AG09309 (cell line): ENCODE measurements around the gene CYTIP.

ENCODE experiments used
- DNase-seq: peaks from one replicate; pipeline ENCODE4 v3.0.0-alpha.2; 2010; ENCODE audit warnings: low read depth
- H3K4me3 ChIP-seq: 2 replicates; pipeline ENCODE4 v1.5.1; 2011; ENCODE audit warnings: mild to moderate bottlenecking, low read depth, low read length, moderate library complexity; ENCODE audit not compliant: control insufficient read depth
- TF ChIP-seq, protein P1 (sequence below): IDR thresholded peaks from 2 replicates; pipeline ENCODE4 v1.5.1; 2011; ENCODE audit warnings: mild to moderate bottlenecking, low read depth, low read length, inconsistent platforms; ENCODE audit not compliant: insufficient read depth, control insufficient read depth; ENCODE audit errors: missing control alignments

CYTIP gene

DNA sequence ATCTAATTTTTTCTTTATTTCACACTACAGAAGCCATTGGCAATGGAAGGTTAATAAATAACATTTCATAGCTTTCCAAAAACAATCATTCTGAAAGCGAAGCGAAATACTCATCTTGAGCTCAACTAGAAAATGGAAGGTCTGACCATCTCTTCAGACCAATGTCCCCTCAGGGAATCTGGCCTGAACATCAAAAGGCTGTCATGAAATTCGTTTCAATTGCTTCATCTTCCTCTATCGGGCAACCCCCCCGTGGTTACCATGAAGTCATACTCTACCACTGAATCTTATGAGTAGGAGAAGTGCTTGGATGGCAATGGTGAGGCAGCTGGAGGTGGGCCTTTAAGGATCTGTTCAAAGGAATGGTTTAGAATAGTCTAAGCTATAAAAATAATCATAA lies 22.9 kb upstream of the CYTIP start:
- DNase-seq: no peak
- TF ChIP-seq, protein P1, sequence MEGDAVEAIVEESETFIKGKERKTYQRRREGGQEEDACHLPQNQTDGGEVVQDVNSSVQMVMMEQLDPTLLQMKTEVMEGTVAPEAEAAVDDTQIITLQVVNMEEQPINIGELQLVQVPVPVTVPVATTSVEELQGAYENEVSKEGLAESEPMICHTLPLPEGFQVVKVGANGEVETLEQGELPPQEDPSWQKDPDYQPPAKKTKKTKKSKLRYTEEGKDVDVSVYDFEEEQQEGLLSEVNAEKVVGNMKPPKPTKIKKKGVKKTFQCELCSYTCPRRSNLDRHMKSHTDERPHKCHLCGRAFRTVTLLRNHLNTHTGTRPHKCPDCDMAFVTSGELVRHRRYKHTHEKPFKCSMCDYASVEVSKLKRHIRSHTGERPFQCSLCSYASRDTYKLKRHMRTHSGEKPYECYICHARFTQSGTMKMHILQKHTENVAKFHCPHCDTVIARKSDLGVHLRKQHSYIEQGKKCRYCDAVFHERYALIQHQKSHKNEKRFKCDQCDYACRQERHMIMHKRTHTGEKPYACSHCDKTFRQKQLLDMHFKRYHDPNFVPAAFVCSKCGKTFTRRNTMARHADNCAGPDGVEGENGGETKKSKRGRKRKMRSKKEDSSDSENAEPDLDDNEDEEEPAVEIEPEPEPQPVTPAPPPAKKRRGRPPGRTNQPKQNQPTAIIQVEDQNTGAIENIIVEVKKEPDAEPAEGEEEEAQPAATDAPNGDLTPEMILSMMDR: no peak
- no peak overlapping the region for H3K4me3 ChIP-seq

DNA sequence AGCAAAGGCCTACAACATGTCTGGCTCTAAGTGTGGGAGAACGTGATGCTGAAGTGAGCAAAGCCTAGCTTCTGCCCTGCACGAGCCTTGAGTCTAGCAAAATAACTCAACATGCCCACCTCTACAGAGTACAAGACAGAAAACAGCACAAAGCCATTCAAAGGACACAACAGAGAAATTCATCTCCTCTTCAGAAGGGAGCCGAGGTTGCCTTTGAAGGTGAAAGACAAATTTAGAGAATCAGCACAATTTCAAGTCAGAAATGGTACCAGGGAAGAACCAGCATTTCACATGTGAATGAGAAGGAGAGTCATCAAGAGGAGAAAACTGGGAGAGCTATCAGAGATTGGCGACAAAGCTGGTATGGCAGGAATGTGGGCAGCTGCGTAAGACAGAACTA lies 21.7 kb upstream of the CYTIP start:
- no peak for DNase-seq
- TF ChIP-seq, protein P1: no peak
- H3K4me3 ChIP-seq: no peak overlapping the region

DNA sequence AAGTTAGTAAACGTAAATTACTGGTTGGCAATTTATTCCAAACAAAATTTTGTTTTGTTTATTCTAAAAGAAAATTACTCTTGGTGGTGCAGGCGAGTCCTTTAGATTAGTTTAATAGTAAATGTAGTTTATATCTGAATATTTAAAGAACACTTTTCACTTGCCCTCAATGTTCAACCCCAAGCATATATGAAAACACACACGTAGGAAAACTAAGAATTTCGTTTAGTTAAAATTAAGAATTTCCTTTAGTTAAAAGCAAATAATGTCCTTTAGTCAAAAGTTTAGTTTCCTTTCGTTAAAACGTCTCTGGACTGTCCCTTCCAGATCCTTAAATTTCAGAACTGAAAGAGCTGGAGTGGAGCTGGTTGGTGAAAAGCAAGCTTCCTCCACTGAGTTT lies 19.1 kb upstream of the CYTIP start:
- no peak overlapping the region for H3K4me3 ChIP-seq
- TF ChIP-seq, protein P1: no peak
- DNase-seq: no peak

DNA sequence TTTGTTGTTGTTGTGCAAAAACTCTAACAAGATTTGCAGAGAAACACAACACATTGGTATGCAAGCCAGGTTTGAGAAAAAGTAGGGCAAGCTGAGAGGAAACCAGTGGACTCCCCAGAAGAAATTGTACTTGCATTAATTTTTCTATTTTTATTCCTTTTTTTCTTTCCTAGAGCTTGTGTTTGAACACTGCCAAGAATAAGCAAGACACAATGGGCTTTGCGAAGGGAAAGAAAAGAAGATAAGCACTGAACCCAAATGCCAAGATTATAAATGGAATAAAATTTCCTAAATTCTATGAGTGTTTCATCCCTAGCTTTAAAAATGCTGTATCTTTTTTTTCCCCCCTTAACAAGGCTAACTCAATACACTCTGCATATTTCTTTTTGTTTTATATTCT lies 17.0 kb upstream of the CYTIP start:
- TF ChIP-seq, protein P1: no peak
- DNase-seq: no peak
- no peak overlapping the region for H3K4me3 ChIP-seq

GRCh38 chr2:157460384-157460837 lies 16.5 kb upstream of the CYTIP start:
- H3K4me3 ChIP-seq: no peak overlapping the region
- no peak for DNase-seq
- TF ChIP-seq, protein P1: no peak

GRCh38 chr2:157459486-157459885 lies 15.6 kb upstream of the CYTIP start:
- no peak overlapping the region for H3K4me3 ChIP-seq
- DNase-seq: no peak
- TF ChIP-seq, protein P1: no peak

DNA sequence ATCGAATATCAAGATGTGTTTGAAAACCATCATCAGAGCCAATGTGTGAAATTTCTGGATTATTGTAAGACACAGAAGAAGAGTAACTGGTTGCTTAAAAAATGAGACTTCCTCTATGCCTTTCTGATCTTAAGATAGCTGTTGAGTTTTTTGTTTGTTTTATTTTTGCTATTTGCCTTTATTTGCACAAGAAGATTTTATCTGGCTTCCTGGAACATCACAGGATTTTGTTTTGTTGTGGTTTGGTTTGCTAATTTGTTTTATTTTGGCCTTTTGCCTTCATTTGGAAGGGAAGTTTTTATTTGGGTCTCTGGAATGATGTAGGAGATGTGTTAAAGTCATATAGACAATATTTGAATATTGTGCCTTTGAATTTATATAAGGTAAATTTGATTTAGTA lies 3.9 kb upstream of the CYTIP start:
- H3K4me3 ChIP-seq: no peak overlapping the region
- TF ChIP-seq, protein P1: no peak
- no peak for DNase-seq
